GM23248 (cell line): Measurements from ENCODE around the gene NDUFAF2.

Experiments used
- EZH2 ChIP-seq: fragments of 200-600 bp; sonication (generic); IDR thresholded peaks from 2 replicates; pipeline ENCODE4 v1.6.1; 2018; ENCODE audit warnings: antibody characterized with exemption, mild to moderate bottlenecking; ENCODE audit not compliant: insufficient read depth, poor library complexity, severe bottlenecking
- EZH2phosphoT487 ChIP-seq: fragments of 200-600 bp; sonication (generic); IDR thresholded peaks from 2 replicates; pipeline ENCODE4 v1.6.1; 2018; ENCODE audit warnings: antibody characterized with exemption, moderate library complexity, mild to moderate bottlenecking, low read depth; ENCODE audit not compliant: insufficient read depth

DNA sequence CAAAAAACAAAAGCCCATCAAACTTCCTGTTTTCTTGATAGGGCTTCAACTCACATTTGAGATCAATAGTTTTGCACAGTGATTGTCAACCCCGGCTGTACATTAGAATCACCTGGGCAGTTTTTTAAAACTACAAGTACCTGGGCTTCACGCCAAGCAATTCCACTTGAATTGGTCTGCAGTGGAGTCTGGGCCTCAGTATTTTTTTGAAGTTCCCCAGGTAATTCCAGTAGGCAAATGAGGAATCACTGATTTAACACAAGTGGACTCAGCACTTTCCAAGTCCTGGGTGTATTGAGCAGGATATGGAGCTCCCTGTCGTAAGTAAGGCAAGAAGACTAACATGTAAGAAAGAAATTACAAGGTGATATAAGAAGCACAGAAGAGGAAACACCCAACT is 232.1 kb downstream of the NDUFAF2 start:
- TF ChIP-seq EZH2 (no peak), EZH2phosphoT487 (no peak)
